HG03108 (cell line): ENCODE measurements around the gene PCBP3.
"Not testable (repeated sequence)": the region's sequence is repeated elsewhere in the genome, so short reads cannot be mapped to it uniquely, and the experiment has no call there.

Experiments
- ATAC-seq: cut with Tn5 transposase; IDR thresholded peaks from one replicate; pipeline ENCODE4 v1.9.1; 2021; ENCODE audit warnings: moderate library complexity; ENCODE audit not compliant: unreplicated experiment

PCBP3 gene

GRCh38 chr21:45823100-45823681, 179.7 kb downstream of the PCBP3 start:
- no peak for ATAC-seq

DNA sequence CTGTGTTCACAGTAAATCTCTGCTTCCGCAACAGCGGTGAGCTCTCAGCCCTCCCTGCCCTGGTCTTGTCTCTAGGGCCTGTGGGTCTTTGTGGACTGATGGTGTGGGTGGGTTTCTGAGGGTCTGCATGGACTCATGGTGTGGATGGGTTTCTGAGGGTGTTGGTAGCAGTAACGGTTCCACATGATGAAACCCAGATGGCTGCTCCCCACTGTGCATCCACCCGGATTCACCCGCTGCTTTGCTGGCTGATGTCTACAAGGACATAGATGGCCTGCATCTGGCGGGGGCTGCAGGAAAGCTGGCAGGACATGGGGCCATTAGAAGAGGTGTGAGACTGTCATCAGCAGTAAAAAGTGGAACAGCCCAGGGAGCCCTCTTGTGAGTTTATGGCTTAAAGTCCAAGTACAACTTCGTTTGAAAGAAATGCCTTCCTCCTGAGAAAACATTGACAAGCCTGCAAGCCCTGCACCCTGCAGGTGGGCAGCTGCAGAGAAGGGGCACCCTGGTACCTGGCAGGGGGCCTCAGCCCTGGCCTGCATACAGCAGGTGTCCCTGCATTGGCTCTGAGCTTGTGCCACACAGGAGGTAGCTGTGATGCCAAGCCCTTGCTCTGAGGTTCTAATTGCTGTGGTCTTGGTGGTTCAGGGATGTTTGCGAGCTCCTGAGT, 181.2 kb downstream of the PCBP3 start:
- no peak for ATAC-seq

DNA sequence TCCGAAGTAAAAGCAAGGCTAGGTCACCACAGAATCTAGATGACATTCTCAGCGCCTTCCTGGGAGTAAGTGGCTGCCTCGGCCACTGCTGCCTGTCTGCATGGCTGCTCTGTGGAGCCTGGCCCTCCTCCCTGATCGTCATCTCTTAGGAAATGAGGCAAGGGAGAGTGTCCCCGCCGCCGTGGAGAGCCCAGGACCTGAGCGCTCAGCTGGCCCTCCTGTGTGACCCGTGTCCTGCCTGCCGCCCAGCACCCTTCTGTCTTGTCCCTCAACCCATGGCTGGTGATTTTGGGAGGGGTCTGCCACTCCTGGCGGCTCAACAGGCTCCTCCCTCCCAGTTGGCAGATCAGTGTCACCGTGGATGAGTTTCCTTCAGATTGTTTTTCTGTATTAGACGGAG, 181.7 kb downstream of the PCBP3 start:
- ATAC-seq, result no peak

- ATAC-seq, result no peak
Measured at GRCh38 chr21:45826676-45827301, 183.3 kb downstream of the PCBP3 start.

DNA sequence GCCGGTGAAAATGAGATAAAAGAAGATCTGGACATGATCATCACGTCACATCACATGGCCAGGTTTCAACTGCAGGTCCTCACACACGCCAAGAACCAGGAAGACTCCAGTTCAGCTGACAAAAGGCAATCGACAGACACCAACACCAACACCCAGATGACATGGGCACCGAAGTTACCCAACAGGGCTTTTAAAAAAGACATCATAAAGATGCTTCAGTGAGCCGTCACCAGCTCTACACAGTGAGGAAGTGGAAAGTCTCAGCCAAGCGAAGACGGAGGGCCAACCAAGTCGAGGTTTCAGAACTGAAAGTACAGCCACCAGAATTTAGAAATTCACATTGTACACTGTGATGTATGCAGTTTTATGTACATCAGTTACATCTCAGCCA, 183.8 kb downstream of the PCBP3 start:
- no peak for ATAC-seq

- ATAC-seq, result no peak
Measured at GRCh38 chr21:45827881-45828579, 184.5 kb downstream of the PCBP3 start.

DNA sequence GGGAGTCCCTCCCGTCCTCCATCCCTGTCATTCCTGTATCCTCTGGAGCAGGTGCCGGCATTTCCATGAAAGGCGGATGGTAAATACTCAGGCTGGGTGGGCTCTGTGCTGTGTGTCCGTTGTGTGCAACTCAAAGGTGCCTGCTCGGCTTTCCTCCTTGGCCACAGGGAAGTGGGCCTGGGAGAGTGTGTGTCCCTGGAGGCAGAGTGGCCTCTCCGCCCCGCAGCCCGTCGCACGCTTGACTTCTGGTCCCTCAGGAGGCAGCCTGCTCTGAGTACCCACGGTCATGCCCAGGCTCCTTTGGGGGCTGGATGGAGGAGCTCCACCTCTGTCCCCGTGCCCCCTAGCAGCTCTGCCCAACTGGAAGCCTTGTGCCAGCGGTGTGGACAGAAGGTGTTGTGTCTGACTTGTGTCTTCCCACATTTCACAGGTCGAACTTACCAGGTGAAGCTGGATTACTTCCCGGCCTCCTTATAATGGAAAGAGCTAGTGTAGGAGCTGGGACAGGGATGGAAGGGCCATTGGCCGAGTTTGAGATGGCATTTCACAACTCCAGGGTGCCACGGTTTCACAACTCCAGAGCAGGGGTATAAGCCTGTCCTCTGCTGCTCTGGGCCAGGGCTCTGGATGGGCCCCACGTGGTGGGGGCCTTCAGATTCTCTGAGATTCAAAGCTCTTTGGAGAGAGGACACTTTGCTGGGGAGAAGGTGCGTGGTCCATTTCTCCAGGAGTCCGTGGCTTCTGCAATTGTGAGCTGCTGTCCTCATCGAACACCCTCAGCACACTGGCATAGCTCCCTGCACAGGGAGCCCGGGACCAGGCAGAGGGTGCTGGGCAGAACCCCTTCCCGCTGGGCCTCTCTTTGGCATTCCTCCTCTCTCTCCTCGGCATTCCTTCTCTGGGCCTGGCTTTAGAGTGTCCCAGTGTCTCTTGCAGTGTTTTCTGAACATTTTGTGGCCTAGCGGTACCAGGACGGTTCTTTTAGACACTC, 185.3 kb downstream of the PCBP3 start:
- ATAC-seq, result no peak

DNA sequence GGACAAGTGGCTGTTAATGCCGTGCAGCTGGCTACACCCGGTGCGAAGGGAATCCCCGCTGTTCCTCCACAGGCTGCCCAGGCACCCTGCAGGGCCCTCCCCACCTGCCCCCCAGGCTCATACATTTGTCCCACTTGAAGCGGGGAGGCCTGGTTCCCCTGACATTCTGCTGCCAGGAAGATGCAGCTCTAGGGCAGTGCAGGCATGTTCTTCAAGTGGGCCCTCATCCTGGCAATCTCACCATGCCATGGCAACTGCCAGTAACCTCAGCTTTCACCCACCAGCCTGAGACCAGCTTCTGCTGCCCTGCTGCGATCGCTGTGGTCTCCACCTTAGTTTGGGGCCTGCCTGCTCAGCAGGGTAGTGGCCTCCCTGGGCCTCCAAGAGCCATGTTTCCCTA, 186.1 kb downstream of the PCBP3 start:
- ATAC-seq, result no peak

GRCh38 chr21:45830221-45830640, 186.7 kb downstream of the PCBP3 start:
- no peak for ATAC-seq

GRCh38 chr21:45830720-45831366, 187.3 kb downstream of the PCBP3 start:
- no peak for ATAC-seq

- ATAC-seq, result no peak
Measured at GRCh38 chr21:45831991-45832740, 188.6 kb downstream of the PCBP3 start.

GRCh38 chr21:45832741-45833235, 189.3 kb downstream of the PCBP3 start:
- not testable (repeated sequence) for ATAC-seq

- ATAC-seq, result no peak
Measured at GRCh38 chr21:45833414-45833813, 189.9 kb downstream of the PCBP3 start.

DNA sequence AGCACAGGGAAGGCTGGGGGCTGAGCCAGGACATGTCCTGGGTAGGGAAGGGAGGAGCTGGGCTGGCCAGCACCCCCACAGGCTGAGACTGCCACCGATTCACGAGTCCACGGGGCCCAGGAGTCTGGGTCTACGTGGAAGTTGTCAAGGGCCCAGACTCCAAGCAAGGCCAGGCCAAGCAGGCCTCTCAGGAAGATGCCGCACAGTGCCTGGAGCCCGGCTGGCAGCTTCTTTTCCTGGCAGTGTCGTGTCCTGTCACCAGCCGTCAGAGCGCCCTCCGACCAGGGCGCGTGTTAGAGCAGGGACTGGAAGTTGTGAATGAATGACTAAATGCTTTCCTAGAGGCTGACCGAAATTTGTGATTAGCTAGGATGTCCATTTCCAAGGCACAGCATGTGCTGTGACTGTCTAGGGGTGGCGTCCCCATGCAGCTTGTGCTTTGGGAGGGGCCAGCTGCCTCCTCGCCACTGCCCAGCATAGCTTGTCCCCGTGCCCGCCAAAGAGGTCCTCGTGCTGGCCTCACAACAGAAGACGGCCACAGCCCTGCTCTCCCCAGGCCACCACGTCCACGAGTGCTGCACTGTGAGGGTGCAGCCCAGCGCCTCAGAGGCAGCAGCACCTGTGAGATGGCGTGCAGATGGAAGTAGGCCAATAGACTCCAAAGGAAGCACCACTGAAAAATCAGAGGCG, 190.6 kb downstream of the PCBP3 start:
- ATAC-seq, result no peak

DNA sequence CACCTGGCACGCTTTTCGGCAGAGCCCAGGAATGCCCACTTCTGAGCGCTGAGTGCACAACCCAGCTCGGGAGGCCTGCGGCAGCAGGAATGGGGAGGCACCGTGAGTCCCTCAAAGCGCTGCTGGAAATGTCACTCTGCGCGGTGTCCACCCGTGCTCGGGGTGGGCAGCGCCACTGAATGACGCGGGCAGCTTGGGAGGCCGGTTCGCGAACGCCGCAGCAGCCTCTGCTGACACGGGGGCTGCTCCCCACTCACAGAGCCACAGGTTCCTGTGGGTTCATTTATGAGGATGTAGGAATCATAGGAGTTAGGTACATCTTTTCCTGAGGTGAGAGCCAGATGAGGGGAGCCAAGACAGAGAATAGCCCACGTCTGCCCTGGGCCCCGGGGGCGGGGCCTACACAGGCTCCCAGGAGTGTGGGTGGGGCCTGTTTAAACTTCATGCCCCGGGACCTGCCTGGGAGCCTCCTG, 191.3 kb downstream of the PCBP3 start:
- ATAC-seq, result no peak

DNA sequence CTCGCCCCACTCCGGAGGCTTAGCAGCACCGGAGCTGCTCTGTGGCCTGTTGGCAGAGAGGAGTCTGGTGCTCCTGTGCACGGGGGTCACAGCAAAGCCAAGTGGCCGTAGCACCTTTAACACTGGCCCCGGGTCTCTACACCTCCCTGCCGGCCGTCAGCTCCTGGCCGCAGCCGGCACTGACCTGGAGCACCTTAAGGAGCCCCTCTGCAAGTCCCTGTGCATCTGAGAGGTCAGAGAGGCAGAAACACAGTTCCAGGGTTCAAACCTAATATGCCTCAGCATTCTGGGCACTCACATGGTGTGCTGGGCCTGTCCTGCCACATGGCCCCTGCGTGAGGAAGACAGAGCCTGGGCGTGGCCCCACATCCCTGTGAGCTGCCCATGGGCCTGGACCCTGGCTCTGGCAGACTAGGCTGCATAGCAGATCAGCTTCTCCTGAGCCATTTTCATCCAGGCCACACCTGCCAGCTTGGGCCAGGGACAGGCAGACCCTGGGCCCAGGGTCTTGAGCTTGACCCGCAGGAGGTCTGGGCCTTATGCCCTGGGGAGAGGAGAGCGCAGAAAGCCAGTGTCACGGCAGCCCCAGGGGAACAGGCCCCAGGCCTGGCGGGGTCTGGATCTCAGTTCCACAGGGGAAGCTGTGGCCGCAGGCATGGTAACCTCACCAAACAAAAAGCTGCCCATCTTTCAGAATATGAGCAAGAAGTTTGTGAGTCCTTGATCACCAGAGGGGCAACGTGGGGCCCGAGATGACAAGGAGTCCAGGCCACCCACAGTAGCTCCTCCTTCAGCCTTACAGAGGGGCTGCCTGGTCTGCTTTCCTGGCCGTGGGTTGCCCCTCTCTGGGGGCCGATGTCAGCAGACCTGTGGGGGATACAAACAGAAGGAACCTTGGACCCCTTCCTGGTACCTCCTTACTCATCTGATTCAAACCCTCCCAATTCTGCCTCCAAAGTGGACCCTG, 192.1 kb downstream of the PCBP3 start:
- no peak for ATAC-seq

DNA sequence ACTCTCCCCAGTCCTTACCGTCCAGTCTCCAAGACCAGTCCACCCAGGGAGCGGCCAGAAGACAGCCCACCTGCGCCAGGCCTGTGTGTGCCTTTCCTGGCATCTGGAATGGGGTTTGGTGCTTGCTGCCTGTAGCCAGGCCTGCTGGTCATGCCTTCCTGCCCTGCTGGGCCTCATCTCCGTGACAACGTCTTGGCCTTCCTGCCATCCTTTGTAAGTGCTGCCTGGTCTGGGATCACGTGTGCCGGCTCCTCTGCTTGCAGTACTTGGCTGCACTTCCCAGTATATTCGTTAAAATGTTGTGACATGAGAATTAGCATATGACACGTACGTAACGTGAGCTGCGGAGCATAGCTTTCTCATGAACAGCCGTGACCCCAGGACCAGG, 192.7 kb downstream of the PCBP3 start:
- no peak for ATAC-seq
